Gastroesophageal sphincter (tissue), 4 donors: ENCODE data around the gene SLC25A19. TPM values are rescaled to one million over a fixed set of nuclear protein-coding genes. Genes with fewer than 3 reads are reported as not detected.
"Not testable (repeated sequence)": the region's sequence is repeated elsewhere in the genome, so short reads cannot be mapped to it uniquely, and the experiment has no call there.

Experiments used
- ATAC-seq: fragments of 150-250 bp; one replicate; pipeline ENCODE4 v1.9.1; 2016; ENCODE audit warnings: mild to moderate bottlenecking, moderate library complexity
- H3K27ac ChIP-seq, 4 donors: fragments of 200-600 bp; sonication (generic) in 3 of 4; 1 replicate in 3 of 4; 2 replicates in 1 of 4; pipeline ENCODE4 v1.5.1; 2016 to 2019
- H3K27me3 ChIP-seq: fragments of 200-600 bp; sonication (generic); one replicate; pipeline ENCODE4 v1.5.1; 2019
- H3K36me3 ChIP-seq, 2 donors: fragments of 200-600 bp; sonication (generic); one replicate each; pipeline ENCODE4 v1.5.1; 2019; ENCODE audit warnings: control low read depth in 1 of 2
- H3K4me1 ChIP-seq, 3 donors: fragments of 200-600 bp; sonication (generic); 1 replicate in 2 of 3; 2 replicates in 1 of 3; pipeline ENCODE4 v1.5.1; 2016 to 2019; ENCODE audit warnings: control low read depth in 2 of 3
- H3K4me3 ChIP-seq, 2 donors: fragments of 200-600 bp; sonication (generic); one replicate each; pipeline ENCODE4 v1.5.1; 2019; ENCODE audit warnings: mild to moderate bottlenecking in 1 of 2, moderate library complexity in 1 of 2
- H3K9me3 ChIP-seq, 3 donors: fragments of 200-600 bp; sonication (generic); one replicate each; pipeline ENCODE4 v1.5.1; 2017 to 2019; ENCODE audit warnings: control low read depth in 2 of 3
- CTCF ChIP-seq, 4 experiments: fragments of 200-600 bp in 2 of 4; fragments of 450-650 bp in 2 of 4; sonication (generic) in 1 of 4; IDR thresholded peaks; one replicate each; pipeline ENCODE4 v1.5.1; 2017 to 2019; ENCODE audit warnings: antibody characterized with exemption in 4 of 4, mild to moderate bottlenecking in 2 of 4, moderate library complexity in 2 of 4
- EP300 ChIP-seq: sonication (generic); formaldehyde crosslinking; IDR thresholded peaks from one replicate; pipeline ENCODE4 v1.6.1; 2017; ENCODE audit warnings: antibody characterized with exemption, mild to moderate bottlenecking
- POLR2A ChIP-seq, 2 donors: fragments of 450-650 bp; IDR thresholded peaks; one replicate each; pipeline ENCODE4 v1.6.1; 2017; ENCODE audit warnings: antibody characterized with exemption in 2 of 2, mild to moderate bottlenecking in 2 of 2, moderate library complexity in 1 of 2
- POLR2AphosphoS5 ChIP-seq: sonication (generic); formaldehyde crosslinking; IDR thresholded peaks from one replicate; pipeline ENCODE4 v1.6.1; 2017; ENCODE audit warnings: antibody characterized with exemption
- WGBS, 2 donors: methylation state at CpG; one replicate each; pipeline ENCODE4 v1.1.5; 2018; ENCODE audit warnings: low coverage in 1 of 2; 5-methylcytosine and 5-hydroxymethylcytosine counted together
- total RNA-seq, 4 donors: library from RNA; depleted of rRNA; stranded (reverse); fragments of >200 nt; gene quantifications; one replicate each; pipeline ENCODE4 v1.1.0, GENCODE V29; 2016

The SLC25A19 gene
- total RNA-seq, 4 donors from 2014 or later: 7.3 to 14.5 (median 13.4) TPM

- no peak for TF ChIP-seq EP300
- no peak for TF ChIP-seq POLR2AphosphoS5
- TF ChIP-seq POLR2A (IDR thresholded peaks at IDR 0.05): no peak
- no peaks in the 10 kb centered on the region for H3K36me3 ChIP-seq
- 75% methylated on average over 1 to 12 of the region's 13 CpGs for WGBS, 2 donors
- no peaks in the 10 kb centered on the region for H3K9me3 ChIP-seq
- no peak for ATAC-seq
- H3K4me1 ChIP-seq: no peaks in the 10 kb centered on the region
- no peaks in the 10 kb centered on the region for H3K27me3 ChIP-seq
- H3K4me3 ChIP-seq: no peak overlapping the region
- H3K27ac ChIP-seq: no peak overlapping the region
These were observed 18.9 kb upstream of the SLC25A19 start for GRCh38 chr17:75307957-75308731.

- Histone ChIP-seq H3K9me3 (no peaks in the 10 kb centered on the region), H3K36me3 (no peaks in the 10 kb centered on the region), H3K4me3 (no peak overlapping the region), H3K4me1 (no peaks in the 10 kb centered on the region), H3K27ac (no peak overlapping the region), H3K27me3 (no peaks in the 10 kb centered on the region)
- 78 to 95% methylated on average over 3 to 12 of the region's 17 CpGs for WGBS, 2 donors
- no peak for ATAC-seq
- TF ChIP-seq POLR2AphosphoS5: no peak
- TF ChIP-seq POLR2A (IDR thresholded peaks at IDR 0.05): no peak
- TF ChIP-seq CTCF (IDR thresholded peaks at IDR 0.05): no peak
- no peak for TF ChIP-seq EP300
These were observed 12.4 kb upstream of the SLC25A19 start for GRCh38 chr17:75301502-75302206.

- no peak for ATAC-seq
- Histone ChIP-seq H3K27ac (no peak overlapping the region), H3K9me3 (no peaks in the 10 kb centered on the region), H3K4me1 (no peaks in the 10 kb centered on the region), H3K4me3 (no peak overlapping the region), H3K36me3 (no peaks in the 10 kb centered on the region), H3K27me3 (no peaks in the 10 kb centered on the region)
- TF ChIP-seq EP300 (no peak), CTCF (IDR thresholded peaks at IDR 0.05) (no peak), POLR2A (IDR thresholded peaks at IDR 0.05) (no peak), POLR2AphosphoS5 (no peak)
- 61 to 80% methylated on average over 1 to 8 of the region's 9 CpGs for WGBS, 2 donors
These were observed 11.8 kb upstream of the SLC25A19 start for GRCh38 chr17:75301049-75301448.

GRCh38 chr17:75300280-75300679 is 11.0 kb upstream of the SLC25A19 start:
- no peaks in the 10 kb centered on the region for H3K9me3 ChIP-seq
- 56 to 76% methylated on average over 3 to 7 of the region's 7 CpGs for WGBS, 2 donors
- TF ChIP-seq EP300 (no peak), POLR2A (IDR thresholded peaks at IDR 0.05) (no peak), POLR2AphosphoS5 (no peak), CTCF (IDR thresholded peaks at IDR 0.05) (no peak)
- H3K36me3 ChIP-seq: no peaks in the 10 kb centered on the region
- H3K4me1 ChIP-seq: no peaks in the 10 kb centered on the region
- no peak overlapping the region for H3K27ac ChIP-seq
- no peak for ATAC-seq
- no peaks in the 10 kb centered on the region for H3K27me3 ChIP-seq
- no peak overlapping the region for H3K4me3 ChIP-seq

GRCh38 chr17:75295201-75296158 is 6.2 kb upstream of the SLC25A19 start:
- 78 to 87% methylated on average over 7 of the region's 8 CpGs for WGBS, 2 donors
- Histone ChIP-seq H3K27ac (peak overlapping the region in 3 of 4 donors; percentile 29 to 40 (median 34)), H3K27me3 (no peaks in the 10 kb centered on the region), H3K36me3 (no peaks in the 10 kb centered on the region), H3K4me1 (peaks cover 0 to 2% (median 0%) of the 10 kb centered on the region in 3 donors), H3K9me3 (no peaks in the 10 kb centered on the region), H3K4me3 (no peak overlapping the region)
- TF ChIP-seq CTCF (IDR thresholded peaks at IDR 0.05) (no peak), EP300 (no peak)
- ATAC-seq: no peak

- not testable (repeated sequence) for H3K27me3 ChIP-seq, H3K36me3 ChIP-seq, H3K9me3 ChIP-seq, H3K4me3 ChIP-seq, ATAC-seq
- Histone ChIP-seq H3K27ac (peak overlapping the region in 1 of 4 donors; percentile 6), H3K4me1 (peaks cover 0 to 18% (median 4%) of the 10 kb centered on the region in 3 donors)
- 71 to 72% methylated on average over 12 to 14 of the region's 16 CpGs for WGBS, 2 donors
These were observed 3.7 kb upstream of the SLC25A19 start for GRCh38 chr17:75292810-75293448.
